NCI-H1105 treated with DMSO at 0.1 percent for 48 hours (cell line): ENCODE measurements around the gene NEURL4.

Source experiments
- DNase-seq: peaks from one replicate; lab custom pipeline; 2025; lab: John Stamatoyannopoulos, UW

Gene NEURL4

DNA sequence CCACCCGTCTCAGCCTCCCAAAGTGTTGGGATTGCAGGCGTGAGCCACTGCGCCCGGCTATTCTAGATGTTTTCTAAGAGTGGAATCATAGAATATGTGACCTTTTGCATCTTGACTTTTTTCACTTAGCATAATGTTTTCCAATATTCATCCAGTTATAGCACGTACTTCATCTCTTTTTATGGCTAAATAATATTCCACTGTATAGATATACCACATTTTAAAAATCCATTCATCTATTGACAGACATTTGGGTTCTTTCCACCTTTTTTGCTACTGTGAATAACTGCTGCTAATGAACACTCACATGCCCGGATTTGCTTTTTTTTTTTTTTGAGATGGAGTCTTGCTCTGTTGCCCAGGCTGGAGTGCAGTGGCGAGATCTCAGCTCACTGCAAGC is 25.0 kb downstream of the NEURL4 start:
- DNase-seq, result no peak

DNA sequence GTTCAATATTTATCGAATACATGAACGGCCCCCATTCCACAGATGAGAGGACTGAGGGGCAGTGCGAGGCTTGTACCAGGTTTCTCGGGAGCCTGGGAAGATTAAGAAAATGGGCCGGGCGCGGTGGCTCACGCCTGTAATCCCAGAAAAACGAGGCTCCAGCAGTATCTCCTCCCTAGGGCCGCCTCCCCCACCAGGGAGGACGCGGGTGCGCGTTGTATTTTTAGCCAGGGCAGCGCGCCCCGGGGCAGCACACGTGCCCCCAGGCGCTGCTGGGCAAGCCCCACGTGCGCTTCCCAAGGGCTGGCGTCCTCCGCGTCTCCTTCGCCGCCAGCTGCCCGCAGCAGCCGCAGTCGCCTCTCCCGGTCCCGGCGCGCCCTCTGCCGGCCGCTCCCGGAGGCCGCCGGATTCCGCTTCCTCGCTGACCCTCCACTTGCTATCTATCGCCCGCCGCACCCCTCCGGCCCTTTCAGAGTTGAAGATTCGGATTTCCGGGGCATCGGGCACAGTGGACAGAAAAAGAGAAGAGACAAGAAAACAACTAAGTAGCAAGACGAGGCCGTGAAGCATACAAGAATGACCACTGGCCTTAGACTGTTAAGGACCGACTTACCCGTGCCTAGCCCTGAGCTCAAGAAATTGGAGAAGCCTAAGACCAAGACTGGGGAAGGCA is 32.8 kb downstream of the NEURL4 start:
- DNase-seq, result peak; percentile 74

DNA sequence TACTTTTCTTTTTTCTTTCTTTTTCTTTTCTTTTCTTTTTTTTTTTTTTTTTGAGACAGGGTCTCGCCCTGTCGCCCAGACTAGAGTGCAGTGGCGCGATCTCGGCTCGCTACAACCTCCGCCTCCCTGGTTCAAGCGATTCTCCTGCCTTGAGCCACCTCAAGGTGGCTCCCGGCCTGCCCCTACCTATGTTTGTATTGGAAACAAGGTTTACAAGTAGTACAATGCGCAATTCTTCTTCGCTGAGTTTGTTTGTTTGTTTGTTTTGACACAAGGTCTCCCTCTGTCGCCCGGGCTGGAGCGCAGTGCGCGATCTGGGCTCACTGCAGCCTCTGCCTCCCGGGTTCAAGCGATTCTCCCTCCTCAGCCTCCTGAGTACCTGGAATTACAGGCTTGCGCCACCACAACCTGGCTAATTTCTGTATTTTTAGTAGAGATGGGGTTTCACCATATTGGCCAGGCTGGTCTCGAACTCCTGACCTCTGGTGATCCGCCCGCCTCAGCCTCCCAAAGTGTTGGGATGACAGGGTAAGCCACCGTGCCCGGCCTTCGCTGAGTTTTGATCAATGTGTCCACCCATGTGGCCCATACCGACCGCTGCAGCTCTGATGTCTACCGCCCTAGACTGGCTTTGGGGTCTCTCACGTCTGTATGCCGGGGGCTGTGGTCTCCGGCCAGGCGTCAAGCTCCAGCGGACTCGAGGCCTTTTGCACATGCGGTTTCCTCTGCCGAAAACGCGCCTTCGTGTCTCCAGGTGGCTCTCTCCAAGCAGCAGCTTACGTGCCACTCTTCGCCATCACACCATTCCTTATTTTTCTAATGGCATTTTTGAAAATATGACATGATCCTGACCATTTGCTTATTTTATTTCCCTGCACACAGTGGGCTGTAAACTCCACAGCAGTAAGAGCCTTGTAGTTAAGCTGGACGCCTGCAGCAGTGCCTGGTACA is 33.6 kb downstream of the NEURL4 start:
- DNase-seq, result no peak

DNA sequence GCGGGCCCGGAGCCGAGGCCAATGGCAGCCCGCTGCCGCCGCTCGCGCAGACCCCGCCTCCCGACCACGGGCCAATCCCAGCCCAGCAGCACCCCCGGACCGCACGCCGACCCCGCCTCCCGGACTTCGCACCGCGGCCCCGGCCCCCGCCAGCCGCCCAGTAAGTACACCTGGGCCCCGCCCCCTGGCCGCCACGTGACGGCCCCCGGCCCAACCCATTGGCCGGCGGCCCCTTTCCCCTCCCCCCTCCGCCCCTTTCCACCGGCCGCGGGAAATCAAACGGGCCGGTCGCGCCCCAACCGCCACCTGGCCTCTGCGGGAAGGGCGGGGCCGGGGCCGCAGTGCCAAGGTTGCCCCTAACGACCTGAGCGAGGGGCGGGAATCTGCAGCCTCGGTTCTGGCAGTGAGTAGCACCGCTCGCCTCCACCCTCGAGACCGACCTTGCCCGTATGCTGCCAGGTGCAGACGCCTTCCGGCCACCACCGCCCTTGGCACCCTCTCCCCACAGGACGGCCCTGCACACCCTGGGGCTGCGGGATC is 34.5 kb downstream of the NEURL4 start, which contains the start of gene YBX2:
Gene YBX2 (minus strand): TSS at position 26 of the 540 bp plus-strand sequence. CDS start 139 bp downstream, outside the sequence.
- peak; percentile 90 for DNase-seq

DNA sequence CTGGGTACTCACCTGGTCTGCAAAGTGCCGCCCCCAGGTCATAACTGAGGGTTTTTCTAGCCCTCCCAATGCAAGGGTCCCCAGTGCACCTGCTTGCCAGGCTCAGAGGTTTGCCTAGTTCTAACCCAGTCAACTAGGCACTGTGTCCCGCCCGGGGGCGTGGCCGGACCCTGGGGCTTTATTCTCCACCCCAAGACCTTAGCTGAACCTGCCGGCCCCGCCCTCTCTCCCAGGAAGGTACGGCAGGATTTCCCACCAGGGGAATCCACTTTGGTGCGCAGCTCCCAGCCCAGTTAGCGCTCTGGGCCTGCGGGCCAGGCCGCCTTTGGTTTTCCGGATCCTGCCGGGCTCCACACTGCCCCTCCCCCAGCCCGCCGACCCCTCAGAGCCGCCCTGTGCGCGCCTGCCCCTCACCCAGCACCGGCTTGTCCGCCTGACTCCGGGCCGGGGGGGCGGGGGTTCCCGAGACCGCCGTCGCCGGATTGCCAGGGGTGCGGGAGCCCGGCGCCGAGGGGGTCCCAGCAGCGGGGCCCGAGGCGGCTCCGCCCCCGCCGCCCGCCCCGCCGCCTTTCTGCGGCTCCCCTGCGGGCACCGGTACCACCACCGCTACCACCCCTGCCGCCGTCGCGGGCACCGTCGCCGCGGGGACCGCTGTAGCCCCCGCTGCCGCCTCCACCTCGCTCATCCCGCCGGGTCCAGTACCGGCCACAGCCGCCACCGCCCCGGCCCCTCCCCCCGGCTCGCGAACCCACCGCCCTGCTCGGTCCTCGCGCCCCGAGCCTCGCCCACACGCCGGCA is 35.1 kb downstream of the NEURL4 start:
- peak; percentile 62 for DNase-seq

DNA sequence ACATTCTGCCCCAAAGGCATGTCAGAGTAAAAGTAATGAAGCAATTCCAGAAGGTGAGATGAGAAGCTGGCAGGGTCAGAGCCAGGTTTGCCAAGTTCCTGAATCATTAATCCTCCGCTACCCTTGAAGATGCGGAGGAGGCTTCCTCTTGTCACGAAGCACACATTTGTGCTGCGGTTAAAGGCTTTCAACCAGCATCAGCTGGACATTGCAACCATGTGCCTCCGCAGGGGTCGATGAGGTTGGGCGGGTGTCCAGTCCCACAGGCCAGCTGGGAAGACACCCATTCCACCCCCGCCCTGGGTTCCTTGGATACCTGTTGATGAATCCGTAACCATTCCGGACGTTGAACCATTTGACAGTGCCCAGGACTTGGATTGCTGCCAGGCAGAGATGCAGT is 36.0 kb downstream of the NEURL4 start:
- no peak for DNase-seq

DNA sequence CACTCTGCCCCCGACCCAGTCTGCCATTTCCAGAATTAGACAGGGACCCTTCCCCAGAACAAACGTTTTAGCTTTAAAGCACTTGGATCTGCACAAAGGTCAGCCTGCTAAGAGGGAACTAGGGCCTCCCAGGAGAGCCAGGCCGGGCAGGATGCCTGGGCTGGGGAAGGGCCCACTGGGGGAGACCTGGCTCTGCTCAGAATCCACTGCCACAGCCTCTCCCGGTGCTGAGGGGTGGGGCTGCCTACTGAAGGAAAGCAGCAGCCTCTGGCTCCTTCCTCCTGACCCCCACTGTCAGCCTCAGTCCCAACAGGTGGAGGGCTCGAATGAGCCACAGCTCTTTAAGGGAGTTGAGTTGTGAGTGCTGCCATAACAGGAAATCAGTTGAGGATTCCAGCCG is 36.4 kb downstream of the NEURL4 start:
- DNase-seq, result no peak

DNA sequence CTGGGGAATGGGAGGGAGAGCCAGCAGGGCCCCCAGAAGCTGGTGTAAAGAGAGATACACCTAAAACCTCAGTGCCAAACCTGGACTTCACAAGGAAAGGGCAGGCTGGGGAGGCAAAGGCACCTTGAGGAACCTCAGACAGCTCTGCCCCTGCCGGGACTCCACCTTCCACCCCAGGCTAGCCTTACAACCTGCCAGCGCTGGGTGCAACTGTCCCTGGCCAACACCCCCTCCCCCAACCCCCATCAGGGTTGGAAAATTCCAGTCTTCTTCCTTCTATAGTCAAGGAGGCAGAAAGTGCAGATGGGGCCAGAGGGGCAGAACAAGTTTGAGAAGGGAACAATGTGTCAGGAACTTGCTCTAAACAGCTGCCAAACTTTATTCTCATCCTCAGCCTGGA is 36.9 kb downstream of the NEURL4 start:
- no peak for DNase-seq

DNA sequence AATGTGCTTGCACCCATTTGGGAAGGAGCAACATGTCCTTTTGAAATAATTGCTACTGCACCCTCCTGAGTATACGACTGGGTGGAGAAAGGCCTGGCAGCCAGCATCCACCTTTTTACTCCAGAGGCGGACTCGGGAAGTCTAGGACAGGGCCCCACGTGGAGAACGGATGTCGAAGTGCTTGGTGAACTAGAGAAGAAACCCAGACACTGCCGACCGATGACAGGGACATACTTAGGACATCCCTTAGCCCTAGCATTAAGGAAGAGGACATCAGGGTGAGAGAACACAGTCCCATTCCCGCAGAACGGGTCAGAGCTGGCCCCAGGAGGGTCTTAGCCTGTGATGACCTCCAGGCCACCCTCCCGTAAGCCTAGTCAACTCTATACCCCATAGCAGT is 38.5 kb downstream of the NEURL4 start:
- no peak for DNase-seq

DNA sequence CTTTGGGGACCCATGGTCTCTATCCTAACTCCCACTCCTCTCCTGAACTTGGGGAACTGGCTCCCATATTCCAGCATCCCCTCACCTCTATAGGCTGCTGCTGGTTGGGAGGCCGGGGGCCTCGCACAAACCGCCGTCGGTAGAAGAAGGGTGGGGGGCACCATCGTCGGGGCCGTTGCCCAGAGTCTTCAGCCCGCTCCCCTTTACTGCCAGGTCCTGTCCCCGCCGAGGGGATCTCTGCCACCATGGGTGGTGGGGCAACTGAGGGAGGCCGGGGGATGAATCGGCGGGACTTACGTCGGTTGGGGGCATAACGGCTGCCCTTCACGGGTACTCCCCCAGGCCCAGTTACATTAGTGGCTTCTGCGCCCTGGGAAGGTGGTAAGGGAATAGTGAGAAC is 39.0 kb downstream of the NEURL4 start:
- no peak for DNase-seq

DNA sequence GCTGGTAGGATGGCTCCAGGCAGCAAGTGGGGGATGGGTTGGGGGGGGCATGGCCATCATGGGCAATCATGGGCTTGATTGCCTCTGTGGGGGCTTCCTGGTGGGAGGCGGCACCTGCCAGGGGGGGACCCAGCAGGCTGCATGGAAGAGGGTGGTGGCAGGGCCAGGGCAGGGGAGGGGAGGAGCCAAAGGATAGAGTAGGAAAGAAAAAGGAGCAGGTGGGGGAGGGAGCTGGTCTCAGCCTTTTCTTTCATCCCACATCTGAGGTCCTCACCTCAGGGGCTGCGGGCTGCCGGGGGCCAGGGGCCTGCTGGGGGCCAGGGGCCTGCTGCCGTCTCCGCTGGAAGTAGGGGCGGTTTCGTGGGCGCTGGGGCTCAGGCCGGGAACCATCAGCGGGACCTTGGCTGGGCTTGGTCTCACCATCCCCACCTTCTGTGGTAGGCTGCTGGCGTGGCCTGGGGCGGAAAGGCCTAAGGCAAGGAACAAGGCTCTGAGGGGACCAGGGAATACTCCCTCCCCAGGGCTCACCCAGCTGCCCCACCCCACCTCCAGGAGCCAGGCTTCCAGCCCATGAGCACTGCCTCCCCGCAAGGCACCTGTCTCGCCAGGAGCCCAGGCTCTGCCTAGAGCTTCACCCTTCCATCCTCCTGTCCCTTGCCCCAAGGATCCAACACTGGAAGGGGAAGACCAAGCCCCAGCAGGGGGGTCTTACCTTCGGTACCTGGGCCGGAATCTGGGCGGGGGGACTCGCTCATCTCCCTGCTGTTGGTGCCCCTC is 39.7 kb downstream of the NEURL4 start:
- no peak for DNase-seq

DNA sequence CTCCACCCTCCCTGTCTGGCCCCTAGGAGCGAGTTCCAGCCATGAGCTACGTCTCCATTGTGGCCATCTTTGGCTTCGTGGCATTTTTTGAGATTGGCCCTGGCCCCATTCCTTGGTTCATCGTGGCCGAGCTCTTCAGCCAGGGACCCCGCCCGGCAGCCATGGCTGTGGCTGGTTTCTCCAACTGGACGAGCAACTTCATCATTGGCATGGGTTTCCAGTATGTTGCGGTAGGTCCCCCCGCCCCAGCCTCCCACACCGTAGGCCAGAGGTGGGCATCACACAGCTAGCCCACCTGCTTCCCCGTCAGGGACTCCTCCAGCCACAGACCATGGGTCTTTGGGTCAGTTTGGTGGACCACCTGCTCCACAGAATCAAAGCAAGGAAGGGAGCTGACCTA is 43.5 kb downstream of the NEURL4 start:
- no peak for DNase-seq

DNA sequence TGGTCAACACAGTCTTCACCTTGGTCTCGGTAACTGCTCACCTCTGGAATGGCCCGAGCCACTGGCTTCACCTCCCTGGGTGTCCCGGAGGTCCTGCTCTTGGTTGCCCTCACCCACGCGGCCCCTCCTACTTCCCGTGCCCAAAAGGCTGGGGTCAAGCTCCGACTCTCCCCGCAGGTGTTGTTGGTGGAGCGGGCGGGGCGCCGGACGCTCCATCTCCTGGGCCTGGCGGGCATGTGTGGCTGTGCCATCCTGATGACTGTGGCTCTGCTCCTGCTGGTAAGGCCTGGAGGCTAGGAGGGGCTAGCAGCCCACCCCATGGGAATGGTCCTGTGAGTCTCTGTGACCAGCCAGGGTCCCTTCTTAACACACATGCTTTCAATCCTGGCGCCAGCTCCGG is 44.2 kb downstream of the NEURL4 start:
- no peak for DNase-seq

DNA sequence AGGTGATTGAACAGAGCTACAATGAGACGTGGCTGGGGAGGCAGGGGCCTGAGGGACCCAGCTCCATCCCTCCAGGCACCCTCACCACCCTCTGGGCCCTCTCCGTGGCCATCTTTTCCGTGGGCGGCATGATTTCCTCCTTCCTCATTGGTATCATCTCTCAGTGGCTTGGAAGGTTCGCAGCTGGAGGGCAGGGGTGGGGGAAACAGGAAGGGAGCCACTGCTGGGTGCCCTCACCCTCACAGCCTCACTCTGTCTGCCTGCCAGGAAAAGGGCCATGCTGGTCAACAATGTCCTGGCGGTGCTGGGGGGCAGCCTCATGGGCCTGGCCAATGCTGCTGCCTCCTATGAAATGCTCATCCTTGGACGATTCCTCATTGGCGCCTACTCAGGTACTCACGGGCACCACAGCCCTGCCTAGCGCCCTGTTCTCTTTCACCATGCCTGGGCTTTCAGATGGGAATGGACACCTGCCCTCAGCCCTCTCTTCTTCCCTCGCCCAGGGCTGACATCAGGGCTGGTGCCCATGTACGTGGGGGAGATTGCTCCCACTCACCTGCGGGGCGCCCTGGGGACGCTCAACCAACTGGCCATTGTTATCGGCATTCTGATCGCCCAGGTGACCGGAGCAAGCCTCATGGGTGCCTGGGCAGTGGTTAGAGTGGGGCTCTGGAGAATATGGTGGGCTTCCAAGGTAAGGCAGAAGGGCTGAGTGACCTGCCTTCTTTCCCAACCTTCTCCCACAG is 45.5 kb downstream of the NEURL4 start:
- no peak for DNase-seq

DNA sequence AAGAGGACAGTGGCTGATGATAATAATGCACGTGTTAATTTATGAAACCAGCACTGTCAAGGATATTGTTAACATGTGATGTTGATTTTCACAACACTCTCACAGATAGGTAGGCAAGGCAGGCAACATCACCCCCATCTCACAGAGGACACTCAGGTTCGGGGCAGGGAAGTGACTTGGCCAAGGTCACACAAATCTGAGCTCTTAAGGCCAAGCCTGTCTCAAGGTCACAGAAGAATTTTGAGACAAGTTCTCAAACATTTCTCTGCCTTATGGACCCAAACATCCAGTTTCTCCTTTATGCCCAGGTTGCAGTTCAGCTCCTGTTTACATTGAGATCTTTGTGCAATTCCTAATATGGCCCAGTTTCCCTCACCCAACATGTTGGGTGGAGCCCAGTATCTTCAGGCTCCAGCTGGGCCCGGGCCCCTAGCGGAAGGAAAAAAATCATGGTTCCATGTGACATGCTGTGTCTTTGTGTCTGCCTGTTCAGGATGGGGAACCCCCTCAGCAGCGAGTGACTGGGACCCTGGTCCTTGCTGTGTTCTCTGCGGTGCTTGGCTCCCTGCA is 46.3 kb downstream of the NEURL4 start:
- DNase-seq, result no peak

DNA sequence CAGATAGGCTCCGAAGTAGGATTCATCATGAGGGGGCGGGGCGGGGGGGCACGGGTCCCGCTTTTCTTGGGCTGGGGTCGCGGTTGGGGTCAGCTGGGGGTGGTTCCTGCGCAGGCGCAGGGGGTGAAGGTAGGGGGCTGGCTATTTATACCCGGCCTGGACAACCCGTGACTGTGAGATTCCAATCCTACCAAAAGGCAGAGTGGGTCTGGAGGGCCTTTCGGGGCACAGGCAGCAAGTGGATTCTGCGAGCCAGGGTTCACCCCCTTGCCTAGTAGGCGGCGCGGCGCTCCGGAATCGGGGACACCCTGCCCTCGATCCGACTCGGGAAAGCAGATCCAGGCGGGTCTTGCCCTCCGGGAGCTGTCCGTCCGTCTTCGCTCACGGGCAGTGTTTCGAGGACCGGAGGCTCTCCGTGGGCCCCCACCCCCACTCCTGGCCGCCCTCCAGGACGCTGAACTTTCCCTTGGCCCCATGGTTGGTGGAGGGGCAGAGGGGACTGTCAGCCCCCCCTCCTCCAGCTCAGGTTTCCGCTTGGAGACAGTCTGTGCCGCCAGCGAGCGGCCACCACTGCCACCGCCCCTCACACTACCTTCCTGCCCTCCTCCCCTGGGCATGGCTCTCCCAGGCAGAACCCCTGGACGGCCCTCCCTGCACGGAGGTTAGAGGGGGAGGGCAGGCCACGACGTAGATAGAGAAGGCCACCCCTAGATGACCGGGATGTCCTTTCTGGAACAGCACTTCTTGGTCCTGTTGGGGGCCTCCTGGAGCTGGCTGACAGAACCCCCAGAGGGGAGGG is 47.0 kb downstream of the NEURL4 start:
- DNase-seq, result peak; percentile 37

DNA sequence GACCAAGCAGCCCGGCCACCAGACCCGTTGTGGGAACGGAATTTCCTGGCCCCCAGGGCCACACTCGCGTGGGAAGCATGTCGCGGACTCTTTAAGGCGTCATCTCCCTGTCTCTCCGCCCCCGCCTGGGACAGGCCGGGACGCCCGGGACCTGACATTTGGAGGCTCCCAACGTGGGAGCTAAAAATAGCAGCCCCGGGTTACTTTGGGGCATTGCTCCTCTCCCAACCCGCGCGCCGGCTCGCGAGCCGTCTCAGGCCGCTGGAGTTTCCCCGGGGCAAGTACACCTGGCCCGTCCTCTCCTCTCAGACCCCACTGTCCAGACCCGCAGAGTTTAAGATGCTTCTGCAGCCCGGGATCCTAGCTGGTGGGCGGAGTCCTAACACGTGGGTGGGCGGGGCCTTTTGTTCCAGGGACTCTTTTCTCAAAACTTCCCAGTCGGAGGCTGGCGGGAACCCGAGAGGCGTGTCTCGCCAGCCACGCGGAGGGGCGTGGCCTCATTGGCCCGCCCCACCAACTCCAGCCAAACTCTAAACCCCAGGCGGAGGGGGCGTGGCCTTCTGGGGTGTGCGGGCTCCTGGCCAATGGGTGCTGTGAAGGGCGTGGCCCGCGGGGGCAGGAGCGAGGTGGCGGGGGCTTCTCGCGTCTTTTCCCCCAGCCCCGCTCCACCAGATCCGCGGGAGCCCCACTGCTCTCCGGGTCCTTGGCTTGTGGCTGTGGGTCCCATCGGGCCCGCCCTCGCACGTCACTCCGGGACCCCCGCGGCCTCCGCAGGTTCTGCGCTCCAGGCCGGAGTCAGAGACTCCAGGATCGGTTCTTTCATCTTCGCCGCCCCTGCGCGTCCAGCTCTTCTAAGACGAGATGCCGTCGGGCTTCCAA is 47.8 kb downstream of the NEURL4 start, which contains the start of gene SLC2A4:
Gene SLC2A4 (plus strand): TSS at position 645 of the 879 bp plus-strand sequence. CDS start 217 bp downstream, at position 862.
- peak; percentile 92 for DNase-seq

DNA sequence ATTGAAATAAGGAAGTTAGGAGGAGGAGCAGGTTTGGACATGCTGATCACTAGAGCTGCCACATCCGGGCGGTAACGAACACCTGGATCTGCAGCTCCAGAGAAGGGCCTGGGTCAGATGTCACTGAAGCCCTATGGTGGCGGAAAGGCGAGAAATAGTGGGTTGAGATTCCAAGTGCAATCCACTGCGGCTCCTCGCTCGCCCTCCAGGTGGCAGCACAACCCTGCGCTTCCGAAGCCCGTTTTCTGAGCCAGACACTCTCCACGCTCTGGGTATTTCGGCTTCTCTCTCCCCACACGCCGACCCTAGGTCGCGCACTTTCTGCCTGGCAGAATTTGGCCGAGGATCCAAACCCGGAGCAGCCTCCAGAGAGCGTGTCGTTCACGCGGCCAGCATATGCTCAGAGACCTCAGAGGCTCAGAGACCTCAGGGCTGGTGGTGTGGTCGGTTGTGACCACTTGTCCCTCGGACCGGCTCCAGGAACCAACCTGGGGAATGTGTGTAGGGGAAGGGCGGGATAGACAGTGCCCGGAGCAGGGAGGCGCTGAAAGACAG is 48.5 kb downstream of the NEURL4 start:
- peak; percentile 92 for DNase-seq
